GM21381 (cell line): ENCODE measurements around the gene ENDOG.

Source experiments
- ATAC-seq: cut with Tn5 transposase; IDR thresholded peaks from one replicate; pipeline ENCODE4 v1.9.1; 2021; ENCODE audit warnings: mild to moderate bottlenecking, moderate library complexity; ENCODE audit not compliant: unreplicated experiment

Gene ENDOG

DNA sequence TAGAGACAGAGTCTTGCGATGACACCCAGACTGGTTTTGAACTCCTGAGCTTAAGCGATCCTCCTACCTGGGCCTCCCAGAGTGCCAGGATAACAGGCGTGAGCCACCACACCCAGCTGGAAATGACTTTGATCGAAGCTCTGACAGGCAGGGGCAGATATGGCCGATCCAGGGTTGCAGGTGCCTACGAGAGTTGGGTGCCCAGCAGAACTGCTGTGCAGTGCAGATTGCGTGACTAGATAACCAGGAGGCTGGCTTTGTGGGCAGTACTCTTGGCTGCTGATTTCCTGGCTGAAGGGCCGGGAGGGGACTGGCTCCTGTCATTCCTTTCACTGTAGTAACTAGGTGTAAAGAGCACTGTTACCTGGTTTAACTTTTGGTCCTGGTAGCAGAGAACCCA lies 19.4 kb upstream of the ENDOG start:
- no peak for ATAC-seq

DNA sequence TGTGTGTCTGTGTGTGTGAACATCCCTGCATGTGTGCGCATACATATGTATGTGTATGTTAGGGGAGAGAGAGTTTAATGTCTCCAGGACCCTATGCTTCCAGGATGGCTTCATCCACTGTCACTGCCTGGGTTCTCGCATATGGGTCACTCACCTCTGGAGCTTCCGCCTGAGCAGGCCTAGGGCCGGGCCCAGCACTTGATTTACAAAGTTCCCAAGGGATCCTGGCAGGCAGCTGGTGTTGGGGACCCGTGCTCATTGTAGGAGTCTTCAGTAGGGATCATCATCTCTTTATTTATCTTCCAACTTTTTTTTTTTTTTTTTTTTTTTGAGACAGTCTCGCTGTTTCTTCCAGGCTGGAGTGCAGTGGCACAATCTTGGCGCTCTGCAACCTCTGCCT lies 18.2 kb upstream of the ENDOG start:
- ATAC-seq, result no peak

DNA sequence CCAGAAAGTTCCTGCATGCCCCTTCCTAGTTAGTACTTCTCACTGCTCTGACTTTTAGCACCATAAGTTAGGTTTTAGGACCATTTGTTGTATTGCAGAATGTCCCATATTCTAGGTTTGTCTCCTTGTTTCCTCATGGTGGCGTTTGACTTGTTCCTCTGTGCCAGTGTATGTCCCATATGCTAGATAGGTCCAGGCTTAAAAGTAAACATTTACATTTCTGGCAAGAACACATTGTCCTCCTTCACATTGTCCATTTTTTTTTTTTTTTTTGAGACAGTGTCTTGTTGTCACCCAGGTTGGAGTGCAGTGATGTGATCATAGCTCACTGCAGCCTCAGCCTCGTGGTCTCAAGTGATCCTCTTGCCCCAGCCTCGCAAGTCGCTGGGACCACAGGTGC lies 15.8 kb upstream of the ENDOG start:
- no peak for ATAC-seq

DNA sequence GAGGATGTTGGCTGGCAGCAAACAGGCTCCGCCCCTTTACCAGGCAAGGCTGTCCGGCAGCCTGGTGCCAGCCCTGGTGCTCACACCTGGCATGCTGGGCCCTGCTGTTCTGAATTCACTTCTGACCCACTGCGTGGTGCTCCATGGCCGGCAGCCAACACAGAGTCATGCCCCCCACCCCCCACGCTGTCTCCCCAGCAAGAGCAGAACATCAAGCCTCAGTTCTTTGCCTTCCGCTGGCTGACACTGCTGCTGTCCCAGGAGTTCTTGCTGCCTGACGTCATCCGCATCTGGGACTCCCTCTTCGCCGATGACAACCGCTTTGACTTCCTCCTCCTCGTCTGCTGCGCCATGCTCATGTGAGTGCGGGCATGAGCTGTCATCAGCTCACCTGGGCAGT lies 12.6 kb upstream of the ENDOG start:
- ATAC-seq, result no peak

DNA sequence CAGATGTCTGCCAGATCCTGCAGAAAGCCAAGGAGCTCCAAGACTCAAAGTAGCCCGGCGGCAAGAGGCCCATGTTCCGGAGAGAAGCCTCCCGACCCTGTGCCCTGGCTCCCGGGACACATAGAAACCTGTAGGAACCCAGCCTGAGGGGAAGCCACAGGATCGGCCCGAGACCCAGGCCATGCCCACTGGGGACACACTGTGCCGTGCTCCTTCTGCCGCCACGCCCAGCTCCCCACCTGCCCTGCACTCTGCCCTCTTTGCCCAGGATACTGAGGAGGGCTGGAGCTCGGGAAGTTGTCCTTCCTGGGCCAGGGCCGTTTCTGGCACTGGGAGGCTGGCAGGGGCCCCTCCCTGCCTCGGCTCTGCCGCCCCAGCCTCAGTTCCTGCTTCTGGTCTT lies 10.5 kb upstream of the ENDOG start:
- ATAC-seq, result no peak

DNA sequence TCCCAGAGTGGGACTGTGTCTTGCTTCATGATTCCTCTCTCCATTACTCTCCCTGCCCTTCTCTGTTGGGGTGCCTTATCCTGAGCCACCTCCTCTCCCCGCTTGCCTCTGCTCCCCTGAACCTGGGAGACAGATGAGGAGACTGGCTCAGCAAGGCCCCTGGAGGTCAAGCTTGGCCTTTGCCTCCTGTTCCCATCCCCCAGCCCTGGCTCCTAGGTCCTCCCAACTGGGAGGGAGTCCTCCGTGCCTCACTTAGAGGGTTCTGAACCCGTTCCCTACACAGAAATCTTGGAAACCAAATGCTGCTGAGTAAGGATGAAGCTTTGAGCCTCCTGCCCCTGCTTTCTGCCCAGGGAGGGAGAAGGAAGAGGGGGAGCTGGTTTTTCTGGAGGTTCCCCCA lies 9.8 kb upstream of the ENDOG start:
- no peak for ATAC-seq

DNA sequence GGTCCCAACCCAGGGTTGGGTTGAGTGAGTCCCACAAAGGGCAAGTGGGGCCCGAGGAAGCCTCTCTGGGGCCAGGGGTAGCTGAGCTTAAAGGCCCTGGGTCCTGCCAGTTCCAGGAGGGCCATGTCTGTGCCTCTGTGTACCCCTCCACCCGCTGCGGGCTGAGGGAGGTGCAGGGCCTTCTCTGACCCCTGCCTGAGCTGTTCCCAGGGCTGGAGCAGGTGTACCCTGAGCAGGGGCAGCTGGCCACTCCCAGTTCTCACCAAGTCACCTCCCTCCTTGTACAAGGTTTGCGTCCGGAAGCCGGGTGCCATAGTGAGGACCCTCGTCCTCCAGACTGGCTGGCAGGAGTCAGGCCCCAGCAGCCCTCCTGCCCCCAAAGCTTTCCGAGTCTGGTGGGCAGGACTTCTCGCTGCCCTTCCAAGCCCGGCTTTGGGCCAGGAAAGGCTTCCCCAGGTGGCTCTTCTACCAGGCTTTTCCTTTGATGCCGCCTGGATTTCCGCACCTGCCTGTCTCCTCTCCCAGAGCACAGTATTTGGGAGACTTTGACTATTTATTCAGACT lies 9.2 kb upstream of the ENDOG start:
- no peak for ATAC-seq

DNA sequence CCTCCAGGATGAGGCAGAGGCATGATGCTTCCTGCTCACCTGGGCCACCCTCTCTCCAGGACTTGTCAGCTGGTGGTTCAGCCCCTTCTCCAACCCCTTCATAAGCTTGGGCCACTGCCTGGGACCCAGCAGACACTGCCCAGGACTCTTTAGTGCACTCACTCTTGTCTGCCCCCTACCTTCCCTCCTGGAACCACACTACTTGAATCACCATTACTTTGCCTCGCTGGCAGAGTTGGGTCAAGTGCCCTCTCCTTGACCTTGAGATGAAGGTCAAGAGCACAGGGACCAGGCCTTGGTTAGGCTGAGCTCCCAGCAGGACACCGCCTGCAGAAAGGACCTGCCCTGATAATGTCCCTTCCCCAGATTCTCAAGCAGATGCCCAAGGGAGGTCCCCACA lies 8.5 kb upstream of the ENDOG start:
- no peak for ATAC-seq

DNA sequence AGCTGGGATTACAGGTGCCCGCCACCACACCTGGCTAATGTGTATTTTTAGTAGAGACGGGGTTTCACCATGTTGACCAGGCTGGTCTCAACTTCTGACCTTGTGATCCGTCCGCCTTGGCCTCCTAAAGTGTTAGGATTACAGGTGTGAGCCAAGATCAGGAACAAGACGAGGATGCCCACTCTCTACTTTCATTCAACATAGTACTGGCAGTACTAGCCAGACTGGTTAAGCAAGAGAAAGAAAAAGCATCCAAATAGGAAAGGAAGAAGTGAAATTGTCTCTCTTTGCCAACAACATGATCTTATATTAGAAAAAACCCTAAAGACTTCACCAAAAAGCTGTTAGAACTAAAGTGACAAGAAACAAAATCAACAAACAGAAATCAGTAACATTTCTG lies 7.4 kb upstream of the ENDOG start:
- ATAC-seq, result no peak

DNA sequence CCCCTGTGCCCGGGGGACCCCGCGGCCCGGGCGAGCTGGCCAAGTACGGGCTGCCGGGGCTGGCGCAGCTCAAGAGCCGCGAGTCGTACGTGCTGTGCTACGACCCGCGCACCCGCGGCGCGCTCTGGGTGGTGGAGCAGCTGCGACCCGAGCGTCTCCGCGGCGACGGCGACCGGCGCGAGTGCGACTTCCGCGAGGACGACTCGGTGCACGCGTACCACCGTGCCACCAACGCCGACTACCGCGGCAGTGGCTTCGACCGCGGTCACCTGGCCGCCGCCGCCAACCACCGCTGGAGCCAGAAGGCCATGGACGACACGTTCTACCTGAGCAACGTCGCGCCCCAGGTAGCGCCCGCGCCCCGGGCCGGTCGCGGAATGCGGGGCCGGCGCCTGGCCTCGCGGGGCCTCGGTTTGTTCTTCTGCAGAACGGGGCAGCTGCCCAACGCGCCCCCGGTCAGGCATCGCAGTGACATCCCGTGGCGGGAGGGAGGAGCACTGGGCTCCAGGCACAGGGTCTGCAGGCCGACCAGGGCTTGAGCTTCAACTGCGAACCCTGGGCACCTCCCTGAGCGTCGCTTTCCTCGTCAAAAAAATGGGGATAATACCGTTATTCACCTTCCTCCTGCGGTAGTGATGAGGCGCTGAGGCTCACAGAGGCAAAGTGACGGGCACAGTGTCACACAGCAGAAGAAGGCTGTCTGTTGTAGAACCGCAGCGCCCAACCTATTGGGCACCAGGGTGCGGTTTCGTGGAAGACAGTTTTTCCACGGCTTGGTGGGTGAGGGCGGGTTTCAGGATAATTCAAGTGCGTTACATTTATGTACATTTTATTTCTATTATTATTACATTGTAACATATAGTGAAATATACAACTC lies 777 bp downstream of the ENDOG start:
- ATAC-seq, result peak; percentile 28

DNA sequence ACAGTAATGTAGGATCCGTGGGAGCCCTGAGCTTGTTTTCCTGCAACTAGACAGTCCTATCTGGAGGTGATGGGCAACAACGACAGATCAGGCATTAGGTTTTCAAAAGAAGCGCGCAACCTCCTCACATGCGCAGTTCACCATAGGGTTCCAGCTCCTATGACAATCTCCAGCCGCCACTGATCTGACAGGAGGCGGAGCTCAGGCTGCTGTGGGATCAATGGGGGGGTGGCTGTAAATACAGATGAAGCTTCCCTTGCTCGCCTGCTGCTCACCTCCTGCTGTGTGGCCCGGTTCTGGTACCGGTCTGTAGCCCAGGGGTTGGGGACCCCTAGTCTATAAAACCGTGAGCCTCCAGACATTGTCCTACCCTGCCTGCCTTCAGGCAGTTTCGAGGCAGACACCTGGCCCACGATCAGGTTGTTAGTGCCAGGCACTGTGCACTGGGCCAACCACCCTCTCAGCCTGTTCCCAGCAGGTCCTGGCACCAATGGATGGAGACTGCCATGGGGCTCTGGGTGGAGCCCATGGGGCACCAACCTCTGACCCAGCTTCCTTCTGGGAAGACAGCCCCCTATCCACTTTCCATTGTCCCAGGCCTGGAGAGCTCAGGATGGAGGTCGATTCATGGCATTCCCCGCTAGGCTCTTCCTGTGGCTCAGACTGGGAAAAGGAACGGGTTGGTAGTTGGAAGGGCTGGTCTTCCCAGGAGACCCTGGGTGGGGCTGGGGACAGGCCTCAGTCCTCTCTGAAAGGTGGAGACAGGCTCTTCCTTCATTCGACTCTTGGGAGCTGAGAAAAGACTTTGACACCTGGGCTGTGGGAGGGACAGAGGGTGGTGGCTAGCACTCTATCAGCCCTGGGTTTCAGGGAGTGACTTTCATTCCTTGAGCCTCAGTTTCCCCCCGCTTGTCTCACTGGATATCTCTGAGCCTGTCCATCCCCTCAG lies 1.7 kb downstream of the ENDOG start:
- no peak for ATAC-seq

DNA sequence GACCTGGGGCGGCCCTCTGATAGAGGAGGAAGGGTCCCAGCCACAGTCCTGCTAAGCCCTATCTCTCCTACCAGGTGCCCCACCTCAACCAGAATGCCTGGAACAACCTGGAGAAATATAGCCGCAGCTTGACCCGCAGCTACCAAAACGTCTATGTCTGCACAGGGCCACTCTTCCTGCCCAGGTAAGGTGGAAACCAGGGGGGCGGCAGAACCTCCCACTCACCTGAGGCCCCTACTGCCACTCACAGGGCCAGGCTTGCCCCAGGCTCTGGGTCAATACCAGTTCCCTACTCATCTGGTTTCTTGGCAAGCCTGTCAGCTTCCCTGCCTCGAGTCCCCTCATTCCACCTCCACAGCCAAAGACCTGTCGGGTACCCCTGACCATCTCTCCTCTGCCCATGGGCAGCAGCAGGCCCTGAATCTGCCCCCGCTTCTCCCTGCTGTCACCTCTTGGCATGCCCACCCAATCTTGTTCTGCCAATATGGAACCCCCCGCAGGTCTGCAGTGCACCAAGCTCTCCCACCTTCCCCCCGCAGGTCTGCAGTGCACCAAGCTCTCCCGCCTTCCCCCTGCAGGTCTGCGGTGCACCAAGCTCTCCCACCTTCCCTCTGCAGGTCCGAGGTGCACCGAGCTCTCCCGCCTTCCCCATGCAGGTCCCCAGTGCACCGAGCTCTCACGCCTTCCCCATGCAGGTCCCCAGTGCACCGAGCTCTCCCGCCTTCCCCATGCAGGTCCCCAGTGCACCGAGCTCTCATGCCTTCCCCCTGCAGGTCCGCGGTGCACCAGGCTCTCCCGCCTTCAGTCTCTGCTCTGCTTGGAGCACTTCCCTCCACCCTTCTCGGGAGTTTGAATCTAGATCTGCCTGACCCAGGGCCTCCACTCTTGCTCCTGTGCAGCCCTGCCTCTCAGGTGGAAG lies 2.6 kb downstream of the ENDOG start:
- ATAC-seq, result no peak

DNA sequence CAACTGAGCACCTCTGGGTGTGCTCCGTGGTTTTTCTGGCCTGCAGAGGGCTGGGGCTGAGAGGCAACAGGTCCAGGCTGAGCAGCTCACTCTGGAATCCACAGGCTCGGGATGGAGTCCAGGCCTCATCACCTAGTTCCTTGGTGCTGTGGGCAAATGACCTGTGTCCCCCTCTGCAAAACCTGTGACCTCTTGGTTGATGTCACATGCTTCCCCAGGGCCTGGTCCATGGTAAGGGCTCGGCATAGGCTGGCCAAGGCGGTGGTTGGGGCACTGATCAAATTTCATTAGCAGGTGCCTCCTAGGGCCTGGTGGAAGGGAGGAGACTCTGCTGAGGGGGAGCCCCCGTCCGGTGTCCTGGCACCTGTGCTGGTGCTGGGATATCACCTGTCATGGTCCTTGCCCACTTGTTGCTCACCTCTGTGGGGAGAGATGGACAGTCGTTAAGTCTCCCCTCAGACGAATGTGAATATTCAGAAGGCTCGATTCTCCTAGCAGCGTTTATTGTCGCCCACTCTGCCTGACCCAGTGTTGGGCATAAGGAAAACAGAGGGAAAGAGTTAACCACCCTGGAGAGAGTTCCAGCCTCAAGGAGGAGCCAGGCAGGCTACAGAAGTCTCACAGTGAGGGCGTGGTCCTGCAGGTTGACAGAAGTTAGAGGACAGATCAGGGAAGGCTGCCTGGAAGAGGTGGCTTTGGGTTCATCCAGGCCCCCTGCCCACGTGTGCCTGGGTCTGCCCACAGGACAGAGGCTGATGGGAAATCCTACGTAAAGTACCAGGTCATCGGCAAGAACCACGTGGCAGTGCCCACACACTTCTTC lies 3.5 kb downstream of the ENDOG start:
- ATAC-seq, result no peak

DNA sequence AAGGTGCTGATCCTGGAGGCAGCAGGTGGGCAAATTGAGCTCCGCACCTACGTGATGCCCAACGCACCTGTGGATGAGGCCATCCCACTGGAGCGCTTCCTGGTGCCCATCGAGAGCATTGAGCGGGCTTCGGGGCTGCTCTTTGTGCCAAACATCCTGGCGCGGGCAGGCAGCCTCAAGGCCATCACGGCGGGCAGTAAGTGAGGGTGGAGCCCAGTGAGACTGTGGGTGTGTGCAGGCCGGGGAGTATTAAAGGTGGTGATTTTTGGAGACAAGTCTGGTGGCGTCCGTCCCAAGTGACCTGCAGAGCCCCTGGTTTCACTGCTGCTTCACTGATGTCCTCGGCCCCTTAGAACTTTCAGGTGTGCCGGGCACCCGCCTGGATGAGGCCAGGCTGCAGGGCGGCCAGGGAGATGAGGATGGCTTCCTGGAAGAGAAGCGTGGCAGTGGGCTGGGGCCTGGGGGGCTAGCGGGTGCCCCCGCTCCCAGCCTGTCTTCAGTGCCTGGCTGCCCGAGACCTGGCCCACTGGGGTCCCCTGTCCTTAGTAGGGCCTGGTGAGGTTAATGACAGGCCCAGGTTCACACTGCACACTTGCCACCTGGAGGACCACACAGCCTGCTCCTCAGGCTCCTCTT lies 4.2 kb downstream of the ENDOG start:
- no peak for ATAC-seq

DNA sequence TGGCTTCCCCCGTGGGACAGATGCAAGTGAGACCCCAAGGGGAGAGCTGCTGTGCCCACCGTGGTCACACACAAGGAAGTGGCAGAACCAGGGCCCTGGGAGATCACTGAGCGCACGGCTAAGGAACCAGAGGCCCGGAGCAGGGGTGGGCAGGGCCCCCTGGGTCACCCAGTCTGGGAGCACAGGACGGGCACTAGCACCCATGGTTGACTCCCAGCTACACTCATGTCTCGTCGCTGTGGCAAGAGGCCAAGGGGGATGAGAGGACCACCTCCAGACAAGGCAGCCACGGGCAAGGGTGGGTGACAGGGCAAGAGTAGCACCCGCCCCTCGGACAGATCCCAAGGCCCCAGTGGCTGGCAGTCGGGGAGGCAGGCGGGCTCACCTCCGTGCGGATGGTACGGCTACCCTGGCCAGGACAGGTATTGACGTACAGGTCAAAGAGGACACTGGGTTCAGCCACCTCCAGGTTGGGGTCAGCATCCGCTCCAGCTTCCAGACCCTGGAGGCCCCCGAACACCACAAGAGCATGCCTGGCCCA lies 5.1 kb downstream of the ENDOG start:
- no peak for ATAC-seq

DNA sequence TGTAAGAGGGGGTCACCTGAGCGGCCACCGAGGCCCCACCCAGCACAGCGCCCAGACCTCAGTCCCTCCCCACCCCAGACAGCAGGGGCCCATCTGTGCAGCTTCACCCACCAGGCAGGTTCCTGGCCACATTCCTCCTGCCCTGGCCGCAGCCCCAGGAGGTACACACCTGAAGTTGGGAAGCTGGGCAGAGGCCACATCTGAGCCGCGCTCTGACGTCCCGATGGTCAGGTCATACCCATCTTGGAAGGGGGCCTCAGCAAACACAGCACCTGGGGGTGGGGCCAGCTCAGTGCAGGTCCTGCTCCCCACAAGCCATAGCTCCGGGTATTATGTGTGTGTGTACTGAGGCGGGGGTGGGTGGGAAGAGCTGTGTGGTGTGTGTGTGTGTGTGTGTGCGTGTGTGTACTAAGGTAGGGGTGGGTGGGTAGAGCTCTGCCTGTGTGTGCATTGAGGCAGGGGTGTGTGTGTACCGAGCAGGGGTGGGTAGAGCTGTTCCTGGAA lies 5.7 kb downstream of the ENDOG start:
- no peak for ATAC-seq

DNA sequence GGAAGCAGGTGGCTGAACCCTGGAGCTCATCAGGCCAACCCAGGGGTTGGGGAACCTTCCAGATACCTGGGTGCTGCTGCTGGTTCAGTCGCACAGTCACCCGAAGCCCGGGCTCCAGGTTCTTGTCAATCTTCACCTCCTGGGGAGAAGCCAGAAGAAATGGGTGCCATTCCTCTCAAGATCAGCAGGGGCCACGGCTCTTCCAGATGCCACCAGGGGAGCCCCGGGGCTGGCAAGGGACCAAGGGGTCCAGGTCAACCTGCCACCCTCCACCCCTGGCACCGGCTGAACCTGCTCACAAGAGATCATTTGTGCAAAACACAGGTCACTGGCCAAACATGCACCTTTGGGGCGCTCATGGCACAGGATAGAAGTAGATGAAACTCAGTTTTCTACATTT lies 6.6 kb downstream of the ENDOG start:
- ATAC-seq, result no peak

DNA sequence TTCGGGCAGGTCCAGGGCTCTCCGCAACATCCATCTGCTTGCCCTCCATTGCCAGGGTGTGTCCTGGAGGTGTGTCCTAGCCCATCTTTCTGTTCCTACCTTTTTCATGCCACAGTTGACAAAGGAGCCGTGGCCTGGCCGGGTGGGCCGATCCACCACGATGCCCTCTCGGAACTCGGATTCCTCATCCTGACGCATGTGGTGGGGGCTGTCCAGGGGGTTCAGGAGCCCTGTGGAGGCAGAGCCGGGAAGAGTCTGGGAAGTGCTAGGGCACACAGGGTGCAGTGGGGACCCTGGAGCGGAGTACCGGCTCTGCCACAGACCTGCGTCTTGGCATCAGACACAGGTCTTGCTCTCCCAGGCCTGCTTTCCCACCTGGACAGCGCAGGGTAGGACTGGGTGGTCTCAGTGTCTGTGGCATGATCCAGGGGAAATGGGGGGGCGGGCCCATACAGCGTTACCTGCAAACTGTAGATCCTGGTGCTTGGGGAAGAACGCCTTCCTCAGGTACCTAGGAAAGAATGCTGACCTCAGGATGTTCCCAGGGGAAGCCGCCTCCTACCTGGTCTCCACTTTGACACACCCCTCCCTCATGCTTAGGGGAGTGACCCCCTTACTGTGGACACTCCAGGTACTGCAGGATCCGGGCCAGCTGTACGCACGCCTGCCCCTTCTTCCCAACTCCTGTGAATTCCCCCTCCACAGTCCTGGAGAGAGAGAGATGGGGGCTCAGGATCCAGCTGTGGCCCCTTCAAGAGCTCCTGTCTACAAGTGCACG lies 7.8 kb downstream of the ENDOG start:
- no peak for ATAC-seq
